Measurements from ENCODE around the gene OTULIN.

OTULIN gene

GRCh38 chr5:14700478-14701436 is 36.2 kb downstream of the OTULIN start:
- H3K36me3 ChIP-seq: peaks cover 77% of the 10 kb centered on the region
- H3K27me3 ChIP-seq: no peaks in the 10 kb centered on the region
- no peak overlapping the region for H3K4me3 ChIP-seq (ENCODE audit: low read depth in 1 of 2, low read length in 1 of 2)
- H3K9me3 ChIP-seq: no peaks in the 10 kb centered on the region
- peaks cover 8 to 23% of the 10 kb centered on the region in 2 experiments for H3K4me1 ChIP-seq (ENCODE audit: control insufficient read depth in 1 of 2, insufficient read depth in 1 of 2, low read depth in 1 of 2, low read length in 1 of 2)
- peak overlapping the region; percentile 31 for H3K27ac ChIP-seq
- TF ChIP-seq CTCF (IDR thresholded peaks at IDR 0.05): no peak

GRCh38 chr5:14701556-14701955 is 37.0 kb downstream of the OTULIN start:
- no peaks in the 10 kb centered on the region for H3K27me3 ChIP-seq
- H3K9me3 ChIP-seq: no peaks in the 10 kb centered on the region
- H3K4me1 ChIP-seq (ENCODE audit: control insufficient read depth in 1 of 2, insufficient read depth in 1 of 2, low read depth in 1 of 2, low read length in 1 of 2): peaks cover 8 to 23% of the 10 kb centered on the region in 2 experiments
- H3K36me3 ChIP-seq: peaks cover 77% of the 10 kb centered on the region
- no peak overlapping the region for H3K27ac ChIP-seq
- no peak for TF ChIP-seq CTCF (IDR thresholded peaks at IDR 0.05)
- H3K4me3 ChIP-seq (ENCODE audit: low read depth in 1 of 2, low read length in 1 of 2): no peak overlapping the region

- H3K27ac ChIP-seq: no peak overlapping the region
- H3K4me1 ChIP-seq (ENCODE audit: control insufficient read depth in 1 of 2, insufficient read depth in 1 of 2, low read depth in 1 of 2, low read length in 1 of 2): peaks cover 8 to 23% of the 10 kb centered on the region in 2 experiments
- no peak overlapping the region for H3K4me3 ChIP-seq (ENCODE audit: low read depth in 1 of 2, low read length in 1 of 2)
- no peaks in the 10 kb centered on the region for H3K27me3 ChIP-seq
- H3K36me3 ChIP-seq: peaks cover 77% of the 10 kb centered on the region
- no peak for TF ChIP-seq CTCF (IDR thresholded peaks at IDR 0.05)
- H3K9me3 ChIP-seq: no peaks in the 10 kb centered on the region
Measured at GRCh38 chr5:14702238-14702839, 37.8 kb downstream of the OTULIN start.

- Histone ChIP-seq H3K27ac (no peak overlapping the region), H3K9me3 (no peaks in the 10 kb centered on the region), H3K36me3 (peaks cover 76% of the 10 kb centered on the region), H3K27me3 (no peaks in the 10 kb centered on the region), H3K4me3 (ENCODE audit: low read depth in 1 of 2, low read length in 1 of 2) (no peak overlapping the region), H3K4me1 (ENCODE audit: control insufficient read depth in 1 of 2, insufficient read depth in 1 of 2, low read depth in 1 of 2, low read length in 1 of 2) (peaks cover 8 to 22% of the 10 kb centered on the region in 2 experiments)
- TF ChIP-seq CTCF (IDR thresholded peaks at IDR 0.05): no peak
Measured at GRCh38 chr5:14705556-14705955, 41.0 kb downstream of the OTULIN start.

- no peaks in the 10 kb centered on the region for H3K9me3 ChIP-seq
- no peaks in the 10 kb centered on the region for H3K27me3 ChIP-seq
- peaks cover 85% of the 10 kb centered on the region for H3K36me3 ChIP-seq
- H3K4me3 ChIP-seq (ENCODE audit: low read depth in 1 of 2, low read length in 1 of 2): no peak overlapping the region
- H3K27ac ChIP-seq: no peak overlapping the region
- TF ChIP-seq CTCF (IDR thresholded peaks at IDR 0.05): no peak
- H3K4me1 ChIP-seq (ENCODE audit: control insufficient read depth in 1 of 2, insufficient read depth in 1 of 2, low read depth in 1 of 2, low read length in 1 of 2): peaks cover 0 to 12% of the 10 kb centered on the region in 2 experiments
Measured at GRCh38 chr5:14706615-14707021, 42.1 kb downstream of the OTULIN start.

Data from neutrophil (primary cell).